ENCODE measurements around the gene INPP5A. TPM values are rescaled to one million over a fixed set of nuclear protein-coding genes. Genes with fewer than 3 reads are reported as not detected.

The INPP5A gene
- total RNA-seq, 3 donors from 2014 or later = 26.6 to 50.6 (median 38.7) TPM

DNA sequence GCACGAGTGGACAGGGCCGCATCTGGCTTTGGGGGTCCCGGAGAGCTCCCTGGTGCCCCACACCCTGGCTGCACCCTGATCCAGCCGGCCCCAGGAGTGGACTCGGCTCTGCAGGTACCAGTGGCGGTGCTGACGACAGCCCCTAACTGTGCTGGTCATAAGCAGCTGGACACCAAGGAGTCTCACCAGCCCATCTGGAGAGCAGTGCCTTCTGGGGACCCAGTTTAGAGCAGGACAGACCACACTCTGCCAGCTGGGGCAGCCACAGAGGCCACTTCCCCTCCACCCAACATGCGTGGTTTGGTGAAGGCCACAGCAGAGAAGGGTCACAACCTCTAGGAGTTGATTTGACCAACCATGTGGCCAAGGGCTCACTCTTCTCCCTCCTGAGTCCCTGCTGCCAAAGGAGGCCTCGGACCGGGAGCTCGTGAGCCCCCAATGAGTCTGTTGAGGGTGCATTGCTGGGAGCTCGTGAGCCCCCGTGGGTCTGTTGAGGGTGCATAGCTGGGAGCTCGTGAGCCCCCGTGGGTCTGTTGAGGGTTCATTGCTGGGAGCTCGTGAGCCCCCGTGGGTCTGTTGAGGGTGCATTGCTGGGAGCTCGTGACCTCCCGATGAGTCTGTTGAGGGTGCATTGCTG, 16.0 kb upstream of the INPP5A start:
- H3K27me3 ChIP-seq = peaks cover 0 to 4% of the 10 kb centered on the region in 2 donors
- no peaks in the 10 kb centered on the region for H3K9me3 ChIP-seq
- H3K4me3 ChIP-seq = no peak overlapping the region
- no peaks in the 10 kb centered on the region for H3K36me3 ChIP-seq
- intact Hi-C loops (cut with DNase I; ENCODE audit: low total_unique reads) = loop anchor here (10.0 kb wide), 1 partner anchor 57 kb away; no protein-coding TSS in a partner anchor
- H3K27ac ChIP-seq = no peak overlapping the region
- no peak for TF ChIP-seq POLR2A (IDR thresholded peaks at IDR 0.05)
- TF ChIP-seq POLR2AphosphoS5 (IDR thresholded peaks at IDR 0.05) = no peak
- TF ChIP-seq, protein P1, sequence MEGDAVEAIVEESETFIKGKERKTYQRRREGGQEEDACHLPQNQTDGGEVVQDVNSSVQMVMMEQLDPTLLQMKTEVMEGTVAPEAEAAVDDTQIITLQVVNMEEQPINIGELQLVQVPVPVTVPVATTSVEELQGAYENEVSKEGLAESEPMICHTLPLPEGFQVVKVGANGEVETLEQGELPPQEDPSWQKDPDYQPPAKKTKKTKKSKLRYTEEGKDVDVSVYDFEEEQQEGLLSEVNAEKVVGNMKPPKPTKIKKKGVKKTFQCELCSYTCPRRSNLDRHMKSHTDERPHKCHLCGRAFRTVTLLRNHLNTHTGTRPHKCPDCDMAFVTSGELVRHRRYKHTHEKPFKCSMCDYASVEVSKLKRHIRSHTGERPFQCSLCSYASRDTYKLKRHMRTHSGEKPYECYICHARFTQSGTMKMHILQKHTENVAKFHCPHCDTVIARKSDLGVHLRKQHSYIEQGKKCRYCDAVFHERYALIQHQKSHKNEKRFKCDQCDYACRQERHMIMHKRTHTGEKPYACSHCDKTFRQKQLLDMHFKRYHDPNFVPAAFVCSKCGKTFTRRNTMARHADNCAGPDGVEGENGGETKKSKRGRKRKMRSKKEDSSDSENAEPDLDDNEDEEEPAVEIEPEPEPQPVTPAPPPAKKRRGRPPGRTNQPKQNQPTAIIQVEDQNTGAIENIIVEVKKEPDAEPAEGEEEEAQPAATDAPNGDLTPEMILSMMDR (IDR thresholded peaks at IDR 0.05) = no peak
- peaks cover 18 to 30% of the 10 kb centered on the region in 2 donors for H3K4me1 ChIP-seq
- DNase-seq (ENCODE audit: low spot score in 2 of 2) = peak in 1 of 2 donors; percentile 37

DNA sequence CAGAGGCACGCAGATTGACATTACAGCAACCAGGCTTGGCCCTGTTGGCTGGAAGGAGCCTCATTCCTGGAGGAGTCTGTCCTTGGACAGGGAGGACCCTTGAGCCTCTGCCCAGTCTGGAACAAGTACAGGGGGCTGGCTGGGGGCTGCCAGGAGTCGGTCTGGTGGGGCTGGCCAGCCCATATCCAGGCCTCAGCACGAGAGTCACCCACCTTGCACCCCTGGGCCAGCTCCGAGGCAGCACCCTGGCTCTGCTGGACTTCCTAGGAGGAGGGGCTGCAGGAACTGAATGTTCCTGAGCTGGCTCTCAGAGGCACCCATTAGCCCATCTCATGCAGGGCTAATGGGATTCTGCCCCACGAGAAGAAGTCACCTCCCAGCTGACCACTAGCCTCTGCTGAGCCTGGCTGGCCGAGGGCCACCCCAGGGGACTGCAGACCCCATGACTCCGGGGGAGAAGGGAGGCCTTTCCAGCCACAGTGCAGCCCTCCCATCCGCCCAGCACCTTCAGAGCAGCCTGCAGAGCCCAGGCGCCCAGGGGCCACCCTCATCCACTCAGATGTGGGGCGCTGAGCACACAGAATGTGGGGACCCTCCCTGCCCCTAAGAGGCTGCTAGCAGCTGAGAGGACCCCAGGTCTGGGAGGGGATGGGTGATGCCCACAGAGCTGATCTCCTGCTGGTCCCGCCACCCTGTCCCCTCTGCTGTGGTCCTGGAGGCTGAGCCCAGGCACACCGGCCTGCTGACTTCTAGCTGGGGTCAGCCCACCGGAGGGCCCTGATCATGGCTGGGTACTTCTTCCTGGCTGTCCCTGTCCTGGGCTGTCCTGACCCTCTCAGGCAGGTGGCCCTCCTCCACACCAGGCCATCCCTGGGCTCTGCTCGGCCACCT, 14.8 kb upstream of the INPP5A start:
- H3K9me3 ChIP-seq = no peaks in the 10 kb centered on the region
- intact Hi-C loops (cut with DNase I; ENCODE audit: low total_unique reads) = loop anchor here (10.0 kb wide), 1 partner anchor 58 kb away; no protein-coding TSS in a partner anchor
- no peaks in the 10 kb centered on the region for H3K36me3 ChIP-seq
- peaks cover 0 to 4% of the 10 kb centered on the region in 2 donors for H3K27me3 ChIP-seq
- peak in 1 of 2 donors; percentile 43 for DNase-seq (ENCODE audit: low spot score in 2 of 2)
- H3K4me1 ChIP-seq = peaks cover 13 to 19% of the 10 kb centered on the region in 2 donors
- no peak overlapping the region for H3K4me3 ChIP-seq
- no peak for TF ChIP-seq POLR2AphosphoS5 (IDR thresholded peaks at IDR 0.05)
- TF ChIP-seq, protein P1 (IDR thresholded peaks at IDR 0.05) = no peak
- no peak for TF ChIP-seq POLR2A (IDR thresholded peaks at IDR 0.05)
- no peak overlapping the region for H3K27ac ChIP-seq

DNA sequence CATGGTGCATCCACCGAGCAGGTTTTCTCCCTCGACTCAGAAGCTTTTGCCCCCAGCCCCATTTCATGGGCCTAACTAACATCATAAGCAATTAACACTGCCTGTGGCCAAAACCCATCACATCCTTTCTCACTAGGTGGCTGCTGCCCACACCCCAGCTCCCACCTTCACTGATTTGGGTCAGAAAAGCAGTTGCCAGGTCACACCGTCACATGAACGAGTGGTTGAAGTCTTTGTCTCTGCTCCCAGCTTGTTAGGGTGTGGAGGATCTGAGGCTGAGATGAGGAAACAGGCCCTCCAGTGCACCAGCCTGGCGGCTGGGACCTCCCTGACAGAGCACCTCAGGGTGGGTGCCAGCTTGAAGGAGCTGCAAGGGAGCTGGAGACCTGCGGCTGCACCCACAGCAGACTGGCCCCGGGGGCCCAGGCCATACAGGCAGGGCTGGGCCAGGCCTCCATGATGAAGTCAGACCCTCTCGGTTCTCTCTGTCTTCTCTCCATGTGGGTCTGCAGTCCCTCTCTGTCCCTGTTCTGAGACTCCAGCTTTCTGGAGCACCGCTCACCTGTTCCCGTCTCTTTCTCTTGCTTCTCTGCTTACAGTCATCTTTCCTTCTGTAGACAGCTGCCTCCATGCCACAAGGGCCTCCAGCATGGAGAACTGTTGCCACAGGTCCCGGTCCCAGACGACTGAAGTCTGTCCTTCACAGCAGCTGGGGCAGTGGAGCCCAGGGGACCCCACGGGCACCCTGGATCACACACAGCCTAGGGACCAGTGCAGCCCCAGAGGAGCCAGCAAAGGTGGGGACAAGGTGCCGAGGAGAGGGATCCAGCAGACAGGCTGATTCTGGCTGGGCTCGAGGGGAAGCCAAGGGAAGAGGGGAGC, 13.8 kb upstream of the INPP5A start:
- intact Hi-C loops (cut with DNase I; ENCODE audit: low total_unique reads) = loop anchor here (10.0 kb wide), 1 partner anchor 59 kb away; no protein-coding TSS in a partner anchor
- peak in 1 of 2 donors; percentile 14 for DNase-seq (ENCODE audit: low spot score in 2 of 2)
- TF ChIP-seq POLR2AphosphoS5 (IDR thresholded peaks at IDR 0.05) = no peak
- TF ChIP-seq, protein P1 (IDR thresholded peaks at IDR 0.05) = no peak
- no peak overlapping the region for H3K4me3 ChIP-seq
- peaks cover 6 to 13% of the 10 kb centered on the region in 2 donors for H3K4me1 ChIP-seq
- H3K27ac ChIP-seq = no peak overlapping the region
- H3K27me3 ChIP-seq = peaks cover 0 to 11% of the 10 kb centered on the region in 2 donors
- H3K36me3 ChIP-seq = no peaks in the 10 kb centered on the region
- no peaks in the 10 kb centered on the region for H3K9me3 ChIP-seq

DNA sequence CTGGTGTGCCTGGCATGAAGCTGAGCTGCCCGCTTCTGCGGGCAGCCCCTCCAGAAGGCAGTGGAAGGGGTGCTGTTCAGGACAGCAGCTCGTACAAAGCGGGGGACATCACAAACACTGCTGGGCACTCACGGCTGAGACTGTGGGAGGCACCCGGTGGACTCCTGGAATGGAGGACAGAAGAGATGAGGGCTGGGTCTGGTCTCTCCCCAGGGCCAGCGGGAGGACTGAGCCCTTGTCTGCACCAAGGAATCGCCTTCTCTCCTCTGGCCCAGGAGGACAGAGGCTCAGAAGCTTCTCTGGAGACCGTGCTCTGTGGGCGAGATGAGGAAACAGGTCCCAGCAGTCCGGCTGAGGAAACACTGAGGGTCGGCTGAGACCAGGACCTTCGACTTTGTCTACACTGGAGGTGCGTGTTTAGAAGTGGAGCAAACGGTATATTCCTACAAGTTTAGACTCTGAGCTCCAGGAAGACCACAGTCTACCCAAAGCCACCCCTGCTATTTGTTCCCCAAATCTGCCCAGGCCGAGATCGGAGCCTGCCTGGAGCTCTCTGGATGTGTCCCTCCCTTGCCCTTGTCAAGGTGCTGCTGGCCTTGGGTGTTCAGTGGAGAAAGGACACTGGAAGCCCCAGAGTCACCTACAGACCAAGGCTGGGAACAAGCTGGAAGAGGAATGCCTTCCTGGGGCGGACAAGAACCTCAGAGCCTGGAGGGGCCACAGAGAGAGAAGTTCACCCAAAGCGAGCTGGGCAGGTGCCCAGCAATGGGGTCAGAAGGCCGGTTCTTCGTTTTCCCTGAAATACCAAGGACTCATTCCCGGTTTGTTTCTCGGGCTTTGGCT, 12.9 kb upstream of the INPP5A start:
- Histone ChIP-seq H3K27me3 (peaks cover 0 to 11% of the 10 kb centered on the region in 2 donors), H3K27ac (no peak overlapping the region), H3K4me1 (peaks cover 6 to 13% of the 10 kb centered on the region in 2 donors), H3K9me3 (no peaks in the 10 kb centered on the region), H3K4me3 (no peak overlapping the region), H3K36me3 (no peaks in the 10 kb centered on the region)
- TF ChIP-seq, protein P1 (IDR thresholded peaks at IDR 0.05) = no peak
- no peak for TF ChIP-seq POLR2A (IDR thresholded peaks at IDR 0.05)
- TF ChIP-seq POLR2AphosphoS5 (IDR thresholded peaks at IDR 0.05) = no peak
- DNase-seq (ENCODE audit: low spot score in 2 of 2) = peak in 1 of 2 donors; percentile 41
- intact Hi-C loops (cut with DNase I; ENCODE audit: low total_unique reads) = loop anchor here (10.0 kb wide), 1 partner anchor 60 kb away; no protein-coding TSS in a partner anchor
